ENCODE data around the gene CLCN6.

- TF ChIP-seq, protein P1, sequence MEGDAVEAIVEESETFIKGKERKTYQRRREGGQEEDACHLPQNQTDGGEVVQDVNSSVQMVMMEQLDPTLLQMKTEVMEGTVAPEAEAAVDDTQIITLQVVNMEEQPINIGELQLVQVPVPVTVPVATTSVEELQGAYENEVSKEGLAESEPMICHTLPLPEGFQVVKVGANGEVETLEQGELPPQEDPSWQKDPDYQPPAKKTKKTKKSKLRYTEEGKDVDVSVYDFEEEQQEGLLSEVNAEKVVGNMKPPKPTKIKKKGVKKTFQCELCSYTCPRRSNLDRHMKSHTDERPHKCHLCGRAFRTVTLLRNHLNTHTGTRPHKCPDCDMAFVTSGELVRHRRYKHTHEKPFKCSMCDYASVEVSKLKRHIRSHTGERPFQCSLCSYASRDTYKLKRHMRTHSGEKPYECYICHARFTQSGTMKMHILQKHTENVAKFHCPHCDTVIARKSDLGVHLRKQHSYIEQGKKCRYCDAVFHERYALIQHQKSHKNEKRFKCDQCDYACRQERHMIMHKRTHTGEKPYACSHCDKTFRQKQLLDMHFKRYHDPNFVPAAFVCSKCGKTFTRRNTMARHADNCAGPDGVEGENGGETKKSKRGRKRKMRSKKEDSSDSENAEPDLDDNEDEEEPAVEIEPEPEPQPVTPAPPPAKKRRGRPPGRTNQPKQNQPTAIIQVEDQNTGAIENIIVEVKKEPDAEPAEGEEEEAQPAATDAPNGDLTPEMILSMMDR (IDR thresholded peaks at IDR 0.05; ENCODE audit: poor library complexity): no peak
- no peak for TF ChIP-seq EZH2 (IDR thresholded peaks at IDR 0.05; ENCODE audit: borderline replicate concordance)
- TF ChIP-seq EZH2phosphoT487 (IDR thresholded peaks at IDR 0.05; ENCODE audit: low read depth, severe bottlenecking, unreplicated experiment): no peak
Measured at GRCh38 chr1:11805422-11806306, at the start of gene CLCN6, which contains the start of gene MTHFR.
